Gastroesophageal sphincter (tissue), 4 donors: Measurements from ENCODE around the gene BCAR3. TPM values are rescaled to one million over a fixed set of nuclear protein-coding genes. Genes with fewer than 3 reads are reported as not detected.

Source experiments
- ATAC-seq: fragments of 150-250 bp; one replicate; pipeline ENCODE4 v1.9.1; 2016; ENCODE audit warnings: mild to moderate bottlenecking, moderate library complexity
- H3K27ac ChIP-seq, 4 donors: fragments of 200-600 bp; sonication (generic) in 3 of 4; 1 replicate in 3 of 4; 2 replicates in 1 of 4; pipeline ENCODE4 v1.5.1; 2016 to 2019
- H3K27me3 ChIP-seq: fragments of 200-600 bp; sonication (generic); one replicate; pipeline ENCODE4 v1.5.1; 2019
- H3K36me3 ChIP-seq, 2 donors: fragments of 200-600 bp; sonication (generic); one replicate each; pipeline ENCODE4 v1.5.1; 2019; ENCODE audit warnings: control low read depth in 1 of 2
- H3K4me1 ChIP-seq, 3 donors: fragments of 200-600 bp; sonication (generic); 1 replicate in 2 of 3; 2 replicates in 1 of 3; pipeline ENCODE4 v1.5.1; 2016 to 2019; ENCODE audit warnings: control low read depth in 2 of 3
- H3K4me3 ChIP-seq, 2 donors: fragments of 200-600 bp; sonication (generic); one replicate each; pipeline ENCODE4 v1.5.1; 2019; ENCODE audit warnings: mild to moderate bottlenecking in 1 of 2, moderate library complexity in 1 of 2
- H3K9me3 ChIP-seq, 3 donors: fragments of 200-600 bp; sonication (generic); one replicate each; pipeline ENCODE4 v1.5.1; 2017 to 2019; ENCODE audit warnings: control low read depth in 2 of 3
- CTCF ChIP-seq, 4 experiments: fragments of 200-600 bp in 2 of 4; fragments of 450-650 bp in 2 of 4; sonication (generic) in 1 of 4; IDR thresholded peaks; one replicate each; pipeline ENCODE4 v1.5.1; 2017 to 2019; ENCODE audit warnings: antibody characterized with exemption in 4 of 4, mild to moderate bottlenecking in 2 of 4, moderate library complexity in 2 of 4
- EP300 ChIP-seq: sonication (generic); formaldehyde crosslinking; IDR thresholded peaks from one replicate; pipeline ENCODE4 v1.6.1; 2017; ENCODE audit warnings: antibody characterized with exemption, mild to moderate bottlenecking
- POLR2A ChIP-seq, 2 donors: fragments of 450-650 bp; IDR thresholded peaks; one replicate each; pipeline ENCODE4 v1.6.1; 2017; ENCODE audit warnings: antibody characterized with exemption in 2 of 2, mild to moderate bottlenecking in 2 of 2, moderate library complexity in 1 of 2
- POLR2AphosphoS5 ChIP-seq: sonication (generic); formaldehyde crosslinking; IDR thresholded peaks from one replicate; pipeline ENCODE4 v1.6.1; 2017; ENCODE audit warnings: antibody characterized with exemption
- WGBS, 2 donors: methylation state at CpG; one replicate each; pipeline ENCODE4 v1.1.5; 2018; ENCODE audit warnings: low coverage in 1 of 2; 5-methylcytosine and 5-hydroxymethylcytosine counted together
- total RNA-seq, 4 donors: library from RNA; depleted of rRNA; stranded (reverse); fragments of >200 nt; gene quantifications; one replicate each; pipeline ENCODE4 v1.1.0, GENCODE V29; 2016

The BCAR3 gene
- total RNA-seq, 4 donors from 2014 or later: 33.9 to 40.2 (median 38.3) TPM

GRCh38 chr1:93581917-93582850 lies 99.5 kb downstream of the BCAR3 start:
- peaks cover 0 to 48% (median 12%) of the 10 kb centered on the region in 3 donors for H3K4me1 ChIP-seq
- no peak for ATAC-seq
- H3K27ac ChIP-seq: no peak overlapping the region
- 96 to 100% methylated on average over 2 to 8 of the region's 23 CpGs for WGBS, 2 donors
- no peak for TF ChIP-seq EP300
- TF ChIP-seq POLR2A (IDR thresholded peaks at IDR 0.05): no peak
- no peak for TF ChIP-seq CTCF (IDR thresholded peaks at IDR 0.05)
- no peak for TF ChIP-seq POLR2AphosphoS5
- peaks cover 0 to 79% of the 10 kb centered on the region in 2 donors for H3K36me3 ChIP-seq
- no peak overlapping the region for H3K4me3 ChIP-seq
- no peaks in the 10 kb centered on the region for H3K9me3 ChIP-seq
- no peaks in the 10 kb centered on the region for H3K27me3 ChIP-seq

- TF ChIP-seq EP300 (no peak), POLR2A (IDR thresholded peaks at IDR 0.05) (no peak), CTCF (IDR thresholded peaks at IDR 0.05) (no peak), POLR2AphosphoS5 (no peak)
- Histone ChIP-seq H3K4me3 (no peak overlapping the region), H3K27me3 (no peaks in the 10 kb centered on the region), H3K36me3 (peaks cover 0 to 95% of the 10 kb centered on the region in 2 donors), H3K9me3 (no peaks in the 10 kb centered on the region), H3K4me1 (peaks cover 0 to 50% (median 10%) of the 10 kb centered on the region in 3 donors), H3K27ac (peak overlapping the region in 2 of 4 donors; percentile 53 to 59)
- WGBS, 2 donors: 33 to 100% methylated on average over 1 to 3 of the region's 5 CpGs
- ATAC-seq: peak; percentile 23
Measured at GRCh38 chr1:93579891-93580290, 101.7 kb downstream of the BCAR3 start.

GRCh38 chr1:93578911-93579825 lies 102.5 kb downstream of the BCAR3 start:
- Histone ChIP-seq H3K4me1 (peaks cover 0 to 43% (median 4%) of the 10 kb centered on the region in 3 donors), H3K36me3 (peaks cover 0 to 95% of the 10 kb centered on the region in 2 donors), H3K4me3 (no peak overlapping the region), H3K27me3 (no peaks in the 10 kb centered on the region), H3K27ac (peak overlapping the region in 3 of 4 donors; percentile 2 to 59 (median 53)), H3K9me3 (no peaks in the 10 kb centered on the region)
- 72% methylated on average over 2 of the region's 11 CpGs; no CpG with 5 or more reads in 1 of the 2 donors for WGBS, 2 donors
- TF ChIP-seq POLR2AphosphoS5 (no peak), CTCF (IDR thresholded peaks at IDR 0.05) (no peak), POLR2A (IDR thresholded peaks at IDR 0.05) (no peak), EP300 (no peak)
- no peak for ATAC-seq

- 94 to 100% methylated on average over 1 to 4 of the region's 6 CpGs for WGBS, 2 donors
- Histone ChIP-seq H3K4me1 (peaks cover 0 to 38% (median 4%) of the 10 kb centered on the region in 3 donors), H3K9me3 (no peaks in the 10 kb centered on the region), H3K27ac (peak overlapping the region in 1 of 4 donors; percentile 9), H3K36me3 (peaks cover 0 to 92% of the 10 kb centered on the region in 2 donors), H3K27me3 (no peaks in the 10 kb centered on the region), H3K4me3 (no peak overlapping the region)
- TF ChIP-seq EP300 (no peak), CTCF (IDR thresholded peaks at IDR 0.05) (no peak), POLR2AphosphoS5 (no peak), POLR2A (IDR thresholded peaks at IDR 0.05) (no peak)
- ATAC-seq: no peak
Measured at GRCh38 chr1:93578433-93578830, 103.2 kb downstream of the BCAR3 start.
